BJ (cell line): Measurements from ENCODE around the gene ACO1. TPM values are rescaled to one million over a fixed set of nuclear protein-coding genes. Genes with fewer than 3 reads are reported as not detected.

ENCODE experiments used
- CTCF ChIA-PET: fragments of 350-600 bp; formaldehyde crosslinking; extraction: SDS; loops from one replicate; lab custom pipeline; 2021; ENCODE audit warnings: antibody characterized with exemption, inconsistent platforms; lab: Yijun Ruan, JAX
- POLR2A ChIA-PET: fragments of 300-600 bp; sonication (Branson Sonifier 250); formaldehyde crosslinking; extraction: SDS; loops from one replicate; lab custom pipeline; 2021; ENCODE audit warnings: antibody characterized with exemption; lab: Charles Lee
- DNase-seq: peaks from one replicate; pipeline ENCODE4 v3.0.0-alpha.2; 2011; ENCODE audit warnings: low read depth
- H3K27me3 ChIP-seq: 2 replicates; pipeline ENCODE4 v1.6.0; 2011; ENCODE audit warnings: low read length; ENCODE audit not compliant: control insufficient read depth, insufficient read depth
- H3K36me3 ChIP-seq: 2 replicates; pipeline ENCODE4 v1.5.1; 2011; ENCODE audit warnings: low read length; ENCODE audit not compliant: control insufficient read depth, insufficient read depth
- H3K4me3 ChIP-seq: 2 replicates; pipeline ENCODE4 v1.5.1; 2011; ENCODE audit warnings: low read depth, mild to moderate bottlenecking, control low read depth, low read length
- CTCF ChIP-seq: IDR thresholded peaks from 2 replicates; pipeline ENCODE4 v1.5.1; 2011; ENCODE audit warnings: low read depth, mild to moderate bottlenecking, control low read depth, inconsistent platforms, low read length, moderate library complexity; ENCODE audit not compliant: insufficient read depth
- polyA plus RNA-seq: library from polyadenylated mRNA; depleted of rRNA; stranded (reverse); fragments of >200 nt; gene quantifications from 2 replicates; pipeline ENCODE4 v1.2.3, GENCODE V29; 2011

Gene ACO1
- polyA plus RNA-seq, 1 experiment = 93.8 TPM

DNA sequence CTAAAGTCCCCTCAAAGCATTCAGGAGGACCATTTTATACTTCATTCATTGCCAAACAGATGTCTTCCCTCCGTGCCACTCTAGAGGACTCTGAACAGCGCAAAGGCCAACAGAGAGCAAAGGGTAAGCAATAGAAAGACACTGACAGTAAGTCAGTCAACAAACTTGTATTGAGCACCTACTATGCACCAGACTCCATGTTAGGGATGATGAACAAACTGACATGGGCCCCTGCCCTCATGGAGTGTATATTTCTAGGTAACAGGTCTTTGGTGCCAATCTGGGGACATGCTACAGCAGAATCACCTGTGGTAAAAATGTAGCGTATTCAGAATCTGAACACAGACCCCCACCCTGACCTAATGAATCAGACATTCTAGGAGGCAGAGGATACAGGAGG is 3.5 kb upstream of the ACO1 start:
- ChIA-PET POLR2A (no interaction called here), CTCF (interaction anchor here (4.1 to 7.4 kb wide), 7 partner anchors 52 to 199 kb away, joined by 39 to 492 read pairs (median 45); partner anchors contain the start of genes NDUFB6 and RIGI)
- H3K4me3 ChIP-seq = no peak overlapping the region
- no peak for TF ChIP-seq CTCF
- DNase-seq = no peak
- no peaks in the 10 kb centered on the region; the same call in 1 of the 2 replicates for H3K27me3 ChIP-seq
- H3K36me3 ChIP-seq = no peaks in the 10 kb centered on the region

DNA sequence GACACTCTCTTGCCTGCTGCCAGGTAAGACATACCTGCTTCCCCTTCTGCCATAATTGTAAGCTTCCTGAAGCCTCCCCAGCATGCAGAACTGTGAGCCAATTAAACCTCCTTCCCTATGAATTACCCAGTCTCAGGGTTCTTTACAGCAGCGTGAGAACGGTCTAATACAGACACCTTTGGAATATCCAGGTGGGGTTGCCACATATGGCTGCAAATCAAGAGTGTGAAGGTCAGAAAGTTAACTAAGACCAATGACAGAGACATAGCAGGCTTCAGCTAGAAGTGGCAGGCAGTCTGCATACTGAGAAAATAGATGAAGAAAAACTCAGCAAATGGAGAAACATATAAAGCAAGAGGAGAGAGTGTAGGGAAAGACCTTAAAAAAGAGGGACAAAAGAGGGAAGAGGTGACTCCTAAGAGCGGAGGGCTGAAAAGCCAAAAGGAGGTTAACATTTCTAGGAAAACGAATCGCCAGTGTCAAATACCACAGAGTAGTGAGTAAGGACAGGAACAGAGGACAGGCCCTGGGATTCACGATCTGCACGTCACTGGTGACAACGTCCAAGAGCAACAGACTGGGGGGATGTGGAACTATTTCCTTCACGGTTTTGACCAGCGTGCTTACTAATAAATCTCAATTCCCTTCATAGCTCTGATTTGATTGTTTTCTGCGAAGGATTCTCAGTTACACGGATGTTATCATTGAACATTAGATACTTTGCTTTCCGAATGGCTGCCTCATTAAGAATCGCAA is 1.7 kb upstream of the ACO1 start:
- peaks cover 2% of the 10 kb centered on the region; the same call in 1 of the 2 replicates for H3K36me3 ChIP-seq
- H3K27me3 ChIP-seq = no peaks in the 10 kb centered on the region; the same call in 1 of the 2 replicates
- DNase-seq = no peak
- no peak for TF ChIP-seq CTCF
- CTCF ChIA-PET = interaction anchor here (1.0 to 5.8 kb wide), 5 partner anchors 50 to 197 kb away, joined by 3 to 66 read pairs (median 39); partner anchors contain the start of gene NDUFB6
- POLR2A ChIA-PET = no interaction called here
- no peak overlapping the region for H3K4me3 ChIP-seq

- TF ChIP-seq CTCF = no peak
- no peak for DNase-seq
- H3K36me3 ChIP-seq = peaks cover 2% of the 10 kb centered on the region; the same call in 1 of the 2 replicates
- H3K4me3 ChIP-seq = peak overlapping the region; percentile 87
- no peaks in the 10 kb centered on the region; the same call in 1 of the 2 replicates for H3K27me3 ChIP-seq
- ChIA-PET POLR2A (interaction anchor here (0.7 to 1.2 kb wide), 2 partner anchors 47 to 190 kb away, joined by 3 read pairs; no protein-coding TSS in a partner anchor), CTCF (interaction anchor here (0.8 to 5.8 kb wide), 9 partner anchors 11 to 591 kb away, joined by 3 to 66 read pairs (median 4); partner anchors contain the start of gene NDUFB6)
These were observed 460 bp upstream of the ACO1 start for GRCh38 chr9:32384002-32384363.

GRCh38 chr9:32385152-32385884 is 875 bp downstream of the ACO1 start:
- Histone ChIP-seq H3K27me3 (no peaks in the 10 kb centered on the region; the same call in 1 of the 2 replicates), H3K36me3 (peaks cover 2% of the 10 kb centered on the region; the same call in 1 of the 2 replicates), H3K4me3 (peak overlapping the region; percentile 87)
- ChIA-PET CTCF (interaction anchor here (0.8 to 5.8 kb wide), 6 partner anchors 10 to 195 kb away, joined by 3 to 66 read pairs (median 23); partner anchors contain the start of gene NDUFB6), POLR2A (interaction anchor here (0.5 to 1.2 kb wide), 2 partner anchors 17 to 45 kb away, joined by 3 to 4 read pairs; no protein-coding TSS in a partner anchor)
- DNase-seq = no peak
- TF ChIP-seq CTCF = no peak
